Measurements from ENCODE around the gene PSMB5.

PSMB5 gene

DNA sequence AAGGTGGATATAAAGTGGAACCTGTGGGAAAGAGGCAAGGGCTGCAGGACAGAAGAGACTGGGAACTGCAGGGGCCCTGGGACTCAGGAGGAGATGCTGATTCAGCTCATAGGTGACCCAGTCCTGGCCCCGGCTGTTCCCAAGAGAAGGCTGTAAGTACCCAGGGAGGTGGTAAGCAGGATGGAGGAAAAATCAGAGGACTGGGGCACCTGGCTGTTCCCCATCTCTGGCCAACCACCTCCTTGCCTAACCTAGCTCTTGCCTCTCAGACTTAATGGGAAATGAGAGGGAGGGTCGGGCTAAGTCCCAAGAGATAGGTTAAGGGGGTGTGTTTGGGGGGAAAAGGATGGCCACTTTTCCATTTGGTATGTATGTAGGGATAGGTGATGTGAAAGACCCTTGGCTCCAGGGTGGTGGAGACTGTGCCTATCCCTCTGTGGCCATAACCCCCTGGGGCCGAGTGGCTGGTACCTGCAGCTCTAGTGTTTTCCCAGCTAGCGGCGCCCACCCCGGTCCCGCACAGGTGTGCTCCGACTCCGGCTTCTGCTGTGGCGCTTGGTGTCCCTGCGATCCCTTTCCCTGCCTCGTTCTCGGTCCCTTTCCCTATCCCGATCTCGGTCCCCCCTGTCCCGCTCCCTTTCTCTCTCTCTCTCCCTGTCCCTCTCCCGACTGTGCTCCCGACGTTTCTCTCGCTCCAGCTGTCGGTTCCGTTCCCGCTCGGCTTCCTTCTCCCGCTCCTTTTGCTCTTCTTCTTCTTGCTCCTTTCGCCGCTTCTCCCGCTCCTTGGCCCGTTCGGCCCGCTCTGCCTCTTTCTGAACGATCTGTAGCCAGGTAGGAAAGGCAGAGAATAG is 24.2 kb upstream of the PSMB5 start:
- DNase-seq (ENCODE audit: low read depth in 2 of 2): no peak

DNA sequence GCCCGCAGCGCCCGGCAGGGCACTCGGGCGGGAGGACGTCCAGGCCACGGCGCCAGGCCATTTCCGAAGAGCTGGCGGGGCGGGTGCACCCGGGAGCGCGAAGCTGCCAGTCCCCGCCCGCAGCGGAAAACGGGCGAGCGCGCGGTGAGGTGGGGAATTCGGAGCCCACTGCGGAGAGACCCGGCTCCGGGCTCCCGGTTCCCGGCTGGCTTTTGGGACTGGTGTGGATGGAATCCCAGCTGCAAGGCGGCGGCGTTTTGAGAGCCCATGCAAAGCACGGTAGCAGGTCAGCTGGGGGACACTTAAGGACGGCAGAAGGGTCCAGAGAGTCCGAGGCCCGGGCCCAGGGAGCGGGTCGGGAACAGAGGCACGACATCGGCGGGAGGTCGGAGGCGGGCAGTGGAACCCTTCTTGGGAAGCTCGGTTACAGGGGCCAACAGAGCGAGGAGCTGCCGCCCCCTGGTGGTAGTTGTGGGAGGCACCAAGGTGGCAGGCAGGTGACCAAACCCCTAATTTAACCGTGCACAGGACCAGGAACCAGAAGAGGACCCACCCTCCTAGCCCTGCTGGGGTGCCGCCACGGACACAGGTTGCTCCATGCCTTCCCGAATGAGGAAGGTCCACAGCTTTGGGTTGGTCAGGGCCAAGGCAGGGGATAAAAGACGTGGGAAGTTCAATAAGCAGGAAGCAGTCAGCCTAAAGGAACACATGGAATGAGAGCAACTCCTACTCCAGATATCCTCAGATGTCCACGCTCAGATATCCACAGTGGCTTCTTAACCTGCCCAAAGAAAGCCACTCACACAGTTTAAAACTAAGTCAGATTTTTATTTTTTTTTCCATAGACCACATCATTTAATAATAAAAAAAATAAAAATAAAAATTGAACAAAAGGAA is 23.3 kb upstream of the PSMB5 start:
- DNase-seq (ENCODE audit: low read depth in 2 of 2): peak; percentile 73 to 83

DNA sequence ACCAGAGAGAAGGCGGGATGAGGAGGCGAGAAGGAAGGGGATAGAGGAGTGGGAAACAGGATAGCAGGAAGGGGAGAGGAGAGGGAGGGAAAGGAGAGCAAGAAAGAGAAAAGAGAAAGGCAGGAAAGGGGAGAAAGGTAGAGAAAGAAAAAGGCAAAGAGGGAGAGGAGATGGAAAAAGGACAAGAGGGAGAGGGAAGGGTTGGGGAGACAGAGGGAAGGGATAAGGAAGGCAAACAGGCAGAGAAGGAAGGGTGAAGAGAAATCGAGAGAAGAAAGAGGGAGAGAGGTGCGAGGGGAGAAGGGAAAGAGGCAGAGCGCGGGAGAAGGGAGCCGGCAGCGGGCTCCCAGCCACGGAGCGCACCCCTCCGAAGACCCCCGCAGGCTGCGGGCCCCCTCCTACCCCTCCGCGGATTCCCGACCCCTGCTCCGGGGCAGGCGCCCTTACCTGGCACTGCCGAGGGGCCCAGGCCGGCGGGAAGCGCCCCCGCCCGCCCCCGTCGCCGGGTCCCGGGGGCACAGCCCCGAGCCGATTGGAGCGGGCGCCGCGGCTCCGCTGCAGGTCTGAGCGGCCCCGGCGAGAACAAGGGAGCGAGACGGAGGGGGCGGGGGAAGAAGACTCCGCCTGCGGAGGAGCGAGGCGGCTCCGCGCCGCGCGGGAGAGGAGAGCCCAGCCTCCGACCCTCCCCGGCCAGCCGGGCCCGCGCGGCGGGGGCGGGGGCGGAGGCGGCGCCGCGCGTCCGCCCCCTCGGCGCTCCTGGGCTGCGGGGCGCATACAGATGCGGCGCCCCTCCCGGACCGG is 22.5 kb upstream of the PSMB5 start, which contains the start of gene CDH24:
Gene CDH24 (minus strand): TSS at position 565 of the 801 bp plus-strand sequence. CDS start 1,787 bp downstream, outside the sequence.
- peak in 1 of 2 donors; percentile 47 for DNase-seq (ENCODE audit: low read depth in 2 of 2)

DNA sequence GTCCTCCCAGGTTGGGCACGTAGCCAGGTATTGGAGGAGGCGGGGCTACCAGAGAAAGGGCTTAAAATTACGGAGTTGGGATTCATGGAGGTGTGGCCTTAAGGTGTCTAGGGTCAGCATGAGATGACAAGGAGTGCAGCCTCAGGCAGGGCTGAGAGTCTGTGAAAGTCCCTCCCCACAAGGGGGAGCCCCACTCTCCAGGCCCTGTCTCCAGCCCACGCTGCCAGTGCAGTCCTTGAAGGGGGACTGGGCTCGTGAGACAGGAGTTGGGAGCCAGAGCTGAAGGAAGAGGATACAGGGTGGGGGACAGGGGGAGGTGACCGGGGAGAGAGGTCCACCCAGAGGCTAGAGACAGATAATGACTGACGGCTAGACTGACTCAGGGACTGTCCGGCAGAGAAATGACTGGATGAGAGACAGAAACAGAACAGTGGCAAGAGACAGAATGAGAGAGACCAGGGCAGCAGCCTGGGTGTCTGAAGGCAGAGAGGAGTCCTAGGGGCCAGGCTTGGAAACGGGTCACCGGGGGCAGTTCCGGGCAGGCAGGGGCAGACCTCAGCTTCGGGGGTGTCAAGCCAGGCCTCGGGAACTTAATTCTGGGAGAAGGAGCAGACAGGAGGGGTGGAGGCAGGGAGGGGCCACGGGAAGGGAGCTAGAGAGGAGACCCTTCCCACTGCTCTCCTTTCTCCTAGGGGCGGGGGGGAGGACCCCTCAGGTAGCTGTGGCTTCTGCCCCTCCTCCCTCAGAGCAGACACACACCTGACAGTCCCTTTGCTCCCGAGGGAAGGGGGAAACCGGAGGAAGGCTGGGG is 21.6 kb upstream of the PSMB5 start:
- DNase-seq (ENCODE audit: low read depth in 2 of 2): peak; percentile 34 to 44

DNA sequence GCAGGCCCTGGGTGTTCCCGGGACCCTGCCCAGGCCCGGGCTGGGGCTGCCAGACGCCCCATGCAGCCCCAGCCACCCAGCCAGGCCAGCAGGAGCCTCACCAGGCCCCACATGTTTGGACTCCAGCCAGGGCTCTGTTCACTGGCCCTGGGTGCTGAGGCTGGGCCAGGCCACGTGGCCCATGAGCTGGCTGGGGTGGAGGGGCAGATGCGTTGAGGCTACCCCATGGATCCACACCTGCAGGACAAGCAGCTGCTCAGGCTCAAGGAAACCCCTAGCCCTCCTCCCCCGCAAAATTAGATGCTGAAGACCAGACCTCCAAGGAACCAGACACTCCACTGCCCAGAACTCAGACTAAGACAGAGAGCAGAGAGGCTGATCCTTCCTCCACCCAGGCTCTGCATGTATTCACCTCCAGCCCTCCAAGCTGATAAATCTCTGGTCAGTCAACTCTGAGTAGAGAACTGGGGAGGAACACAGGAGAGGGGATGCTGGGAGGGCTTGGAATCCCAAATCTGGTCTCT is 21.0 kb upstream of the PSMB5 start:
- no peak for DNase-seq (ENCODE audit: low read depth in 2 of 2)

DNA sequence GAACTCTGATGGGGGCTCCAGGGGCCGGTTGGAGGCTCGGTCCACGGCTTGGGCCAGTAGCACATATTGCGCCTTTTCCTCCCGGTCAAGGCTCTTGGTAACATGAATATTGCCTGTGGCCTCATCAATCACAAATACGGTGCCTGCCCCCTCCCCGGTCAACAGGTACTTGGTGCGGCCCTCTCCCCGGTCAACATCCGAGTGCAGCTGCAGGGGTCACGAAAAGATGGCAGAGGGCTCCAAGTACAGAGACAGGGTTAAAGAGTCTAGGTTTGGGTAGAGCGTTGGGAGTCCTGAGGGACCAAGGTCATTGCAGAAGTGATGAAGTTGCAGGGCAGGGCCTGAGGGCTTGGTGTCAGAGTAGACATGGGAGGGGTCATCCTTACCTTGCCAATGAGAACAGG is 20.4 kb upstream of the PSMB5 start:
- no peak for DNase-seq (ENCODE audit: low read depth in 2 of 2)

DNA sequence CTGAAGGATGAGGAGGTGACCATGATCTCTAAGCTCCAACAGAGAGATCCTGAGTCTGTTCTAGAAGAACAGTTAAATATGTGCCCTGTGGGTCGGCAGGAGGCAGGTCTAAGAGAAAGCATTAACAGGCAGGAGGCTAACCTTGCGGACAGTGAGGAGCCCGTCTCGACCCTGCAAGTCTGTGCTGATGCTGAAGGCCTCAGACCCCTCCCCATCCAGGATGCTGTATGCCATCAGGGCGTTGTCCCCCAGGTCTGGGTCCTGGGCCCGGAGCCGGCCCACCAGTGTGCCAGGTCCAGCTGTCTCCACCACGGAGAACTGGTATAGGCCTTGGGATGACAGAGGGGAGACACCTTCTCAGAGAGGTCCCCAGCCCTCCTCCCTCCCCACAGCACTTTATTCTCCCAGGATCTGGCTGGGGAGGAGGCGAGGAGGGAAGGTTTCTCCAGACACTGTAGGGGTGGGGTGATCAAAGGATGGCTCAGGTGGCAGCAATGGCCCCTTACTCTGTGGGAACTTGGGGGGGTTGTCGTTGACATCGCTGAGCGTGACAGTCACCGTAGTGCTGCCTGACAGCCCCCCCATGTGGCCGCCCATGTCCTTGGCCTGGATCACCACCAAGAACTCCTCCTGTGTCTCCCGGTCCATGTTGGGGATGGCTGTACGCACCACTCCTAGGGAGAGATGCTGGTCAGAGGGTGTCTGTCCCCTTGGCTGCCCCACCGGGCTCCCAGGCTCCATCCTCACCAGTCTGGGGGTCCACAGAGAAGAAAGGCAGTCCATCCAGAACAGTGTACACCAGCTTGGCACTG is 19.5 kb upstream of the PSMB5 start:
- no peak for DNase-seq (ENCODE audit: low read depth in 2 of 2)

DNA sequence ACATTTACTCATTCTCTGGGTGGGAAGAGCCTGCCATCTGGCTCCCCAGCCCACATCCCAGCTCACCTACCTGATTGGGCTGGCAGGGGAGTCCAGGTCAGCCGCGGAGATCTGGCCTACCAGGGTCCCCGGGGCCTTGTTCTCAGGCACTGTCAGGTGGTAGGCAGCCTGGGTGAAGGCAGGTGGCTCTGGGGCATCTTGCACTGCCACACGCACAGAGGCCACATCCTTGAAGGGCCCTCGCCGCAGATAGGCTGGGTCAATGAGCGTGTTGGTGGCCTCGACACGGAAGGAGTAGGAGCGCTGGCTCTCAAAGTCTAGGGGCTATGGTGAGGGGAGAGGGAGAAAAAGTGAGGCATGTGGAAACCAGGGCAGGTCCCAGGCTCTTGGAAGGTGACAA is 18.7 kb upstream of the PSMB5 start:
- no peak for DNase-seq (ENCODE audit: low read depth in 2 of 2)

DNA sequence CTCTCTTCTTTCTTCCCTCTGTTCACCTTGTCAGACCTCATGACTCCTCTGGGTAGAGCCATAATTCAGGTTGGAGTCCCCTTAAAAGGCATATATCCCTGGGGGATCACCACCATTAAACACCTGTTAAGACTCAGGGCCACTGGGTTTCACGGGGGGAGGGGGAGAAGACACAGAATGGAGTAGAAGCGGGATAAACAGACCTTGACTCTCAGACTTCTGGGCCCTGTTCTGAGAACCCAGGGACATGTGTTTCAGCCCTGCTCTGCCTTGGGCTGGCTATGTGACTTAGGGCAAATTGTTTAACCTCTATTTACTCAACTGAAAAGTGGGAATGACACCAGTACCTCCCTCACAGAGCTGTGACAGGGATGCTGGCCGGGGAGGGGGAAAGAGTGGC is 18.0 kb upstream of the PSMB5 start:
- DNase-seq (ENCODE audit: low read depth in 2 of 2): no peak

DNA sequence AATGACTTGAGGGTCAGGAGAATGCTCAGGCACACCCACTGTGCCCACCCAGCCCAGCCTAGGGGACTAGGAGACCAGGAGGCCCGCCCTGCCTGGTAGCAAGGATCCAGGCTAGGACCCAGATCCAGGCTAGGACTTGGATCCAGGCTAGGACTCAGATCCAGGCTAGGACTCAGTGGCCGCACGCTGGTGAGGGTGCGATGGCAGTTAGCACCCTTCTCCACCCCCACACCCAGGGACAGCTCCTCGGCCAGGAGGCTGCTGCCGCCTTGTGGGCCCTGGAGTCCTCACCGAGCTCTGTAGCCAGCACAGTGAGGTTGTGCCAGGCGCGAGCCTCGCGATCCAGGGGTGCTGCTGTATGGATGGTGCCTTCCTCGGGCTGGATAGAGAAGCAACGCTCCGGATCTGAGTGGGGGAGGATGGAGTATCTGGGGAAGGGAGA is 17.5 kb upstream of the PSMB5 start:
- DNase-seq (ENCODE audit: low read depth in 2 of 2): no peak

DNA sequence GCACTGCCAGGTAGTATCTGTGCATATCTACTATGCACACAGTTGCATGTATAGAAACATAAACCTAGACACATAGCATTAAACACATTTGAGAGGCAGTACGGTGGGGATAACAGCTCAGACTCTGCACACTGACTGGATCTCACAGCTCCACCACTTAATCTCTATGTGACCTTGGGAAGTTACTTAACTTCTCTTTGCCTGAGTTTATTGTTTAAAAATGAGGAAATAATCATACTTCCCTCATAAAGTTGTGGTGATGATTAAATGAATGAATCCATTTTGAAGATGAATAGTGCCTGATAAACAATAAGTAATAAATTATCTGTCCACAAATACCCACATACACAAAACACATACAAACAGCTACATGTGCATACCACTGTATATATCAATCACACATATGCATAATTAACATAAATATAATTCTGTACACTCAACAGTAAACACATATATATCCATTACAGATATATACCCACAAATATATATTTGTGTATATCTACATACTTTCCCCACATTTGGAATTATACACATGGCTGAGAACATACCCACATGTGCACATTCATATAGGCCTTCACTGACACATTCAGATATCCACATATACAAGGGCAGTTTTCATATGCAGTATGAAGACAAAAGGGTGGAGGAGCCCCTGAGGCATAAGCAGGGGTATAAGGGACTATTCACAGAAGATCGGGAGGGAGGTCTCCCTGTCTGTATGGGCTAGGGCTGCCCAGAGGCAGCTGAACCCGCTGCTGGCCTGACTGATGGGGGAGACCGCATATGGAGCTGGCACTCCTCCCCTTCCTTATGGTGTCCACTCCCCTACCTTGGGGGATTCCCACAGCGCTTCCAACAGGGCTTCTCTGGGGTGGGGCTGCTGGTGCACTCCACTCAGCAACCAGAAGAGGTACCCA is 16.7 kb upstream of the PSMB5 start:
- DNase-seq (ENCODE audit: low read depth in 2 of 2): no peak

DNA sequence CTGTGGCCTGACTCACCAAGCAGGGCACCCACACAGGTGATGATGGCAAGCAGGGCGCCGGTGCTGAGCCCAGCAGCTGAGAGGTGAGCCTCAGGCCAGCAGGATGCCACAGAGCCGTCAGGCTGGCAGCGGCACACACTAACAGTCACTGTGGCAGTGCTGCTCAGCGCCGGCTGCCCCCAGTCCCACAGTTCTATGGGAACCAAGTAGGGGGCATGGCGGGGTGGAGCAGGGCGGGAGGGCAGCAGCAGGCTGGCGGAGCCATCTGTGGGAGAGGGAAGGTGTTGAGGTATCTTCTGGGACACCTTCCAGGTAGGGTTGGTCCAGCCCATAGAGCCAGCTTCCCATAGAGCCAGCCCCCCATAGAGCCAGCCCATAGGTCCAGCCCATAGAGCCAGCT is 14.3 kb upstream of the PSMB5 start:
- DNase-seq (ENCODE audit: low read depth in 2 of 2): no peak

DNA sequence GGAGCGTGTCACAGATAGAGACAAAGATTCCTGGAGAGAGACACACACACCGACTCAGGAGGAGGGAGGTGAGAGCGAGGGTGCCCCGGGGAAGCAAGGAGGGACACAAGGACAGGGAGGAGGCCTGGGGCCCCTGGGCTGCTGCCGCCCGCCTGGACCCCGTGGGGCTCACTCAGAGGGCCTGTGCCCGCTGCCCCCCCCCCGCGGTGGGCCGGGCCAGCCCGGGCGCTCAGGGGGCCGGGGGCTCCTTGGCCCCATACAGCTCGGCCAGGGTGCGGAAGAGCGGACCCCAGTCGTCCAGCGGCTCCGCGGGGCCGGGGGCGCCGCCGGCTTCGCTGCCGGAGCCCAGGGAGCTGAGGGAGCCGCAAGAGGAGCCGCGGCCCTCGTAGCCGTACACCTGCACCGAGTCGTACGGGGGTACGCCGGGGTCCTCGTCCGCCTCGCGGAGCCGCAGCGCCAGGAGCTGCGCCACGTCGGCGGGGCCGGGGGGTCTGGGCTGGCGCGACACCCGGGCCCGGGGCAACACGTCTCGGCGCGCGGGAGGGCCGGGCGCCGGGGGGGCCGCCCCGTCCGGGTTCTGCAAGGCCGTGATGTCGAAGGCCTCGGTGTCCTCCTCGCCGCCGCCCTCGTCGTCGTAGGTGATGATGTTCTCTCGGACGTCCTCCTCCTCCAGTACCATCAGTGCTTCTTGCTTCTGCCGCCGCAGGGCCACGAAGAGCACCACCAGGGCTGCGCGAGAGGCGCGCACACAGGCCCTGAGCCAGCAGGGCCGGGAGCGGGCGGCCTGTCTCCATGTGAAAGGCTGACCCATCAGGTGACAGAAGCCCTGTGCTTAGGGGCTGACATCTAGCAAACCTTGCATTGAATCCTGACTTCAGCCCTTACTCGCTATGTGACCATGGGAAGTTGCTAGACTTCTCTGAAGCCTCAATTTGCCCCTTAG is 13.3 kb upstream of the PSMB5 start:
- DNase-seq (ENCODE audit: low read depth in 2 of 2): no peak

DNA sequence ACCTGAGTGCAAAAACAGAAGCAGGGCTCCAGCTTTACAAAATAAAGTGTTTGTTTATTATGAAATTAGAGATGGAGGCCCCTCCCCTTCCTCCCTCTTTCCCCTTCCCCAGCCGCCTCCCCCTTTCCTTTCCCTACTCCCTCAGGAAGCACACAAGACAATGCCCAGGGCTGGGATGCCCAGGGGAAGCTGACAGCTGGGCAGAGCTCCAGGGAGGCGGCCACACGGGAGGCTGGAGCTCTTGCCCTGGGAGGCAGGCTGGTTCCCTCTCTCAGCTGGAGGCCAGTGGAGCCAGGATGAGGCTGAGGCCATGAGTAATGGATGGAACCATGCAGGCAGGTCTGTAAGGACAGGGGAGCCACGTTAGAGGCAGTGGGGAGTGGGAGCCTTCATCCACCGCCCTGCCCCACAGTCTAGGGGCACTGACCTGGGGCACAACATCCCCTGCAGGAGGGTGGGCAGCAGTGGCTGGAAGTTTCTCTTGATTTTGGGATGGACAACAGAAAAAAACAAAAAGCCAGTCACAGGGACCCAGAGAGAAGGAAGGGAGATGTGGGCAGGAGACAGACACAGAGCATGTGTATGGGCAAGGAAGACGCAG is 12.4 kb upstream of the PSMB5 start:
- DNase-seq (ENCODE audit: low read depth in 2 of 2): no peak

DNA sequence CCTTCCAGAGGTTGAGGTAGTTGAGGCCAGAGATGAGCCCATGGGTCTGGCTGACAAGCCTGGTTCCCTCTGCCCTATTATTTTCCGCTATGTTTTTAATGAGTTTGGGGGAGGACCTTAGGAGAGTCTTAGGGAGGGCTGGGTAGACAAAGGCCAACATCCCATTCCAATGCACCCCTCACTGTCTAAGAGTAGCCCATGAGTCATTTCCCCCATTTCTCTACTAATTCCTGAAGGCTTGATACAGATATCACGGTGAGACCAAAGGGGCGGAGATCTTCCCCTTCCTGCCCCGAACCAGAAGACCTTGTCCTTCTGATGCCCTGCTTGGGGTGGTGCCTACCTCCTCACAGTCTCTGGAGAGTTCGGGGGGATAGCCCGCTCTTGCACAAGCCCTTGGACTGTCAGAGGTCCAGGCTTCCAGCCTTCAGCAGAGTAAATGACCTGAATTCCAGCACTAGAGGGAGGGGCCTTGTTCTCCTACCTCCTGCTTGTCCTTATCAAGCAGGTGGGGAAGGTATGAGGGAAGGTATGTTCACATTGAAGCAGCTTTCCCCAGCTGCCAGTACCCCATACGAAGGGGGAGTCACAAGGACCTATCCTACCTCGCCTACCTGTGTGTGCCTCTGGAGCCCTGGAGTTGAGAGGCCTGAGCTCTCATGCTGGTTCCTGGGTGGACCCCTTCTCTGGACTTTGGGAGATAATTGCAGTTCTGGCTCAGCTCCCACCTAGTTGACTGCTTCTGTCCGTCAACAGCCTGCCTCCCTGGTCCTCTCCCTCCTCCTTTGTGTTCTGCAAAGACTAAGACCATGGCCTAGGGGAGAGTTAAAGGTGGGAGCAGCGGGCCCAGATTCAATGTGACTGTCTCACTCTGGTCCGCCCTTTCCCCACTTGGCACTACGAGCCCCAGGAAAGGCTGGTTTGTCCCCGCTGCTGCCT is 11.0 kb upstream of the PSMB5 start:
- DNase-seq (ENCODE audit: low read depth in 2 of 2): no peak

DNA sequence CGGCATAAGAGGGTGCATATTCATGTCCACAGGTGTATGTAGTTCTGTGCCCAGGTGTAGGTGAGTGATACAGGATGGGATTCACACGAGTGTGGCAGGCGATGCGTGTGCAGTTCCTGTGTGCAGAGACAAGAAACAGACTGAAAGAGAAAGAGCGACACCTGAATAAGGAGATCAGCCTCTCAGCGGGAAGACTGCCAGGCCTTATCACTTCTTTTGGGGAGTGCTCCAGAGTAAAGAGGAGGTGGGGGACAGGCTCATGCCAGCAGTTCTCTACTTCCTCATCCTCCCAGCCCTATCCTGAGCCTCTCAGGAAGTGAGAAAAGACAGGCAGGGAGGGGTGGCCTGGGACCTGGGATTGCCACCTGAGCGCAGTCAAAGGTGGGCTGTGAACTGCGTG is 10.1 kb upstream of the PSMB5 start:
- no peak for DNase-seq (ENCODE audit: low read depth in 2 of 2)
